GM19099 (cell line): ENCODE measurements around the gene ZNF362.

Source experiments
- POLR2A ChIP-seq: IDR thresholded peaks from 3 replicates; pipeline ENCODE4 v1.6.1; 2011; ENCODE audit warnings: low read depth; ENCODE audit not compliant: insufficient read length; ENCODE audit errors: extremely low read depth

The ZNF362 gene

GRCh38 chr1:33286451-33287185, 30.3 kb downstream of the ZNF362 start:
- TF ChIP-seq POLR2A, result no peak

- TF ChIP-seq POLR2A, result no peak
These were observed 31.0 kb downstream of the ZNF362 start for GRCh38 chr1:33287317-33287716.

DNA sequence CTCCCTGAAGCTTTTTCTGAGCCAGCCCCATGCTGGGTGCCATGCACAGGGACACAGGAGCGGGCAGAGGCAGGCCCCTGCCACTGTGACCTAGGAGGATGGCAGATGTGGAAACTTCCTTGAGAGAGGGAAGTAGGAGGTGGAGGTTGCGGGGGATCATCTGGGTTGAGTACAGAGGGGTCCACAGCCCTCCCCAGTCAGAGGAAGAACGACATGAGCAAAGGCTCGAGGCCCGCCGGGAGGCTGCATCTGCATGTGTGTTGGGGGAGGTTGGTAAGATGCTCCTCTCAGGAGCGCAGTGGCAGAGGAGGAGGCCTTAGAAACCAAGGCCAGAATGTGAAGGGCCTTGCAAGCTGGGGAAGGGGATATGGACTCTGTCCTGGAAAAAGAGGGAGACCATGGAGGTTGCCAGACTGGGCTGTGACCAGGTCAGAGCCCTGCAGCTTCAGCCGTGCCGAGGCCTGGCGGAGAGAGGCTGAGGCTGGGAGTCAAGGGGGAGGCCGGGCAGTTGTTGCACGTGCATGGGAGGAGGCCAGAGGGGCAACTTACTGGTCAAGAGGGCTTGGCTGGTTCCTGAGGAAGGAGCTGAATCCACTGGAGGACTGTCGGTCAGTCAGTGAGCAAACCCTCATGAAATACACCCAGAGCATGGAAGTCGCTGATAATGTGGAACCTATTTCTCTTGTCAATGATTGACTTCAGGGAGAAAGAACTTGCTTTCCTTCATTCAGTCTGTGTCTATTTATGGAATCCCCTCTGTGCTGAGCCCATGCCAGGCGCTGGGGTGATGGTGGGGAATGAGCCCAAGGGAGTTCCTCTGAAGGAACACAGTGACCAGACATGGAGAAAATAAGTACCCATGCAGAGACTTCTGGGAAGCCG, 32.9 kb downstream of the ZNF362 start:
- TF ChIP-seq POLR2A, result no peak

GRCh38 chr1:33289858-33290154, 33.5 kb downstream of the ZNF362 start:
- no peak for TF ChIP-seq POLR2A

GRCh38 chr1:33292726-33293340, 36.5 kb downstream of the ZNF362 start:
- no peak for TF ChIP-seq POLR2A

GRCh38 chr1:33294071-33295010, 38.0 kb downstream of the ZNF362 start:
- TF ChIP-seq POLR2A, result no peak

DNA sequence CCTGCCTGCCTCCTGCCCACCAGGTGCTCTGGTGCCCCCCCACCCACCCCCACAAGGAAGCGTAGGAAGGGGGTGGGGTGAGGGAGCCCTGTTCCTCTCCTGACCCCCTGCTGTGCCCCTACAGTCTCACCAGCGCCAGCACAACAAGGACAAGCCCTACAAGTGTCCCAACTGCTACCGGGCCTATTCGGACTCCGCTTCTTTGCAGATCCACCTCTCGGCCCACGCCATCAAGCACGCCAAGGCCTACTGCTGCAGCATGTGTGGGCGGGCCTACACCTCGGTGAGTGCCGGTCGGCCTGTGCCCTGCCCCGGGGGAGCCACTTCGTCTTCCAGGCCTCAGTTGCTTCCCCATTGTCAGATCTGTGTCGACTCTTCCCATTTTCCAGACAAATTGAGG, 38.7 kb downstream of the ZNF362 start:
- TF ChIP-seq POLR2A, result no peak

- no peak for TF ChIP-seq POLR2A
These were observed 39.3 kb downstream of the ZNF362 start for GRCh38 chr1:33295450-33296081.

- no peak for TF ChIP-seq POLR2A
These were observed 39.8 kb downstream of the ZNF362 start for GRCh38 chr1:33296082-33296458.

GRCh38 chr1:33296824-33297223, 40.5 kb downstream of the ZNF362 start:
- no peak for TF ChIP-seq POLR2A

GRCh38 chr1:33297911-33298622, 41.8 kb downstream of the ZNF362 start:
- no peak for TF ChIP-seq POLR2A

DNA sequence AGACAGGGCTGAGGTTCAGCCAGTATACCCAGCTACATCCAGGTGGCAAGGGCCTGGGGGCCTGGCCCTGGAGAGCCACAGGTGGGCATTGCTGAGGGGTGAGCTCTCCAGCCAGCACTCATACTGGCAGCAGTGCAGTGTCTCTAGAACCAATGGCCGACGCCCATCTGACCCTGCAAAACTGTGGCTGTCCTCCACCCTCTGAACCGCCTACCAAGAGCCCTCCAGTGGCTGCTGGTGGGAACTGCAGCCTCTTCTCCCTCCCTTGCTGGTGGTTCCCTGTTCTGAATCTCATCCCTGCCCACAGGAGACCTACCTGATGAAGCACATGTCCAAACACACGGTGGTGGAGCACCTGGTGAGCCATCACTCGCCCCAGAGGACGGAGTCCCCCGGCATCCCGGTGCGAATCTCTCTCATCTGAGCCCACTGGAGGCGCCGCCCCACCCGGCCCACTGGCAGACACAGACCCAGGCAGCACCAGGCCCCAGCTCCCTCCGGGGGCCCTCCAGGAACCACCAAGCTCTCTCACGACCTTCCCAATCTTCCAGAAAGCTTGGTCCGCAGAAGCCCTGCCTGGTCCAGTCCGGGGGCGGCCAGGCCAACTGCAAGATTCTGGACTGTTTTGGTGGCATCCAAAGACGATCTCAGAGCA, 42.5 kb downstream of the ZNF362 start:
- TF ChIP-seq POLR2A, result no peak

DNA sequence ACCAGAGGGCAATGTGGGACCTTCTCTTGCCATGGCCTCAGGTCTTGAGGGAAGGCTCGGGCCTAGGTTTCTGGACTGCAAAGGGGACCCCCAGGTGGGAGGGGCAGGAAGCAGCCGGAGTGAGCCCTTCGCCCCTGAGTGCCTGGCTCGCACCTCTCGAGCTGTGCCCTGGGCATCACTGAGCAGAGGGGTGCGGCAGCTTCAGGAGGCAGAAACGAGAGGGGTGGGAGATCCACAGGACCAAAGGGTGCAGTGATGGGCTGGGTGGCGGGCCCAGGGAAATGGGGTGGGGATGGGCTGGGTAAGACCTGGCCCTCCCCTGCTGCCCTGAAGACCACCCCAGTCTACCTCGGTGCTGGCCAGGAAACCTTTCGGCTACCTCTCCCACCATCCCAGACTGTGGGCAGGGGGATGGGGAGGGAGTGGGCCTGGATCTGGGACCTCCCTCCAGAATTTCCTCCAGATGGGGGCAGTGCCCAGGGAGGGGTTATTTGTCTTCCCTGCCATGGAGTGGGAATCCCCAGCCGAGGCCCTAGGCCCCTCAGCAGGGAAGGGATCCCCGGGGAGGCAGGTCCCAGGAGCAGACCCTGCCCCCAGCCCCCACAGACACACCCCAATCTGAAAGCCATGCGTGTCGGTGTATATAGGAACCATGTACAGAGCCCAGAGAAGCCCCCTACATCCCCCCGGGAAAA, 43.3 kb downstream of the ZNF362 start:
- TF ChIP-seq POLR2A, result no peak
